Measurements from ENCODE around the gene GJB3.

GJB3 gene

DNA sequence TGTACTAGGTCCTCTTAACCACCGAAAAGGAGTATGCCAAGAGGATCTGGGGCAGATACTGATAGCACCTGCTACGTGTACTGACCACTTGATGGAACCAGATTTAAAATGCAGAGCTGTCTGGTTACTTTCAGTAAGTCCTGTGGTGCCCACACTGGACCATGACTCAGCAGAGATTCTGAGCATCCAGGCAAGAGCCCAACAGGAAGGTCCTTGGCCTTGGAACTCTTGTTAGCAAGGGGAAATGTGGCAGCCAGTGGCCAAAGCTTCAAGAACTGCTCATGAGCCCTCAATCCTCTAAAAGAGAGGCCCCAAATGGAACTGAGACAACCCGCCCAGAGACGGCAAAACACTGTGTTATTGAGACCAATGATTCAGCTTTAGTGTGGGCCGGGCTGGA is 30.4 kb upstream of the GJB3 start:
- no peak overlapping the region for H3K27ac Mint-ChIP-seq
- no peaks in the 10 kb centered on the region for H3K36me3 Mint-ChIP-seq
- no peaks in the 10 kb centered on the region for H3K4me1 Mint-ChIP-seq
- peaks cover 9% of the 10 kb centered on the region for H3K27me3 Mint-ChIP-seq
- DNase-seq = no peak
- CTCF ChIA-PET = interaction anchor here (1.0 to 1.3 kb wide), 2 partner anchors 8 to 11 kb away, joined by 3 to 5 read pairs; no protein-coding TSS in a partner anchor
- H3K9me3 Mint-ChIP-seq = no peaks in the 10 kb centered on the region
- no peak overlapping the region for H3K4me3 Mint-ChIP-seq

DNA sequence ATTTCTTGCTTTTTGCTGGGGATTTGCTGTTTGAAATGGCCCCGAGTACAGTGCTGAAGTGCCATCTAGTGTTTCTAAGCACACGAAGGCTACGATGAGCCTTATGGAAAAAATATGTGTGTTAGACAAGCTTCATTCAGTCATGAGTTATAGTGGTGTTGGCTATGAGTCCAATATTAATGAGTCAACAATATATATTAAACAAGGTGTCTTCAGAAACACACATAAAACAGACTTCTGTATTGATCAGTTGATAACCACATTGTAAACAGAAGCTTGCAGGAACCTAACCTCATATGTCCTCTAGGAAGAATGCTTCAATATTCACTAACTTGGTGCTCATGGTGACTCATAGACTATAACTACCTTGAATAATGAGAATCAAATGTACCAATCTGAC is 27.9 kb upstream of the GJB3 start:
- H3K27ac Mint-ChIP-seq = no peak overlapping the region
- H3K4me3 Mint-ChIP-seq = no peak overlapping the region
- no peaks in the 10 kb centered on the region for H3K36me3 Mint-ChIP-seq
- no peaks in the 10 kb centered on the region for H3K4me1 Mint-ChIP-seq
- no peak for DNase-seq
- peaks cover 16% of the 10 kb centered on the region for H3K27me3 Mint-ChIP-seq
- no peaks in the 10 kb centered on the region for H3K9me3 Mint-ChIP-seq
- CTCF ChIA-PET = interaction anchor here (0.8 kb wide), 1 partner anchor 33 kb away, joined by 3 read pairs; no protein-coding TSS in a partner anchor

DNA sequence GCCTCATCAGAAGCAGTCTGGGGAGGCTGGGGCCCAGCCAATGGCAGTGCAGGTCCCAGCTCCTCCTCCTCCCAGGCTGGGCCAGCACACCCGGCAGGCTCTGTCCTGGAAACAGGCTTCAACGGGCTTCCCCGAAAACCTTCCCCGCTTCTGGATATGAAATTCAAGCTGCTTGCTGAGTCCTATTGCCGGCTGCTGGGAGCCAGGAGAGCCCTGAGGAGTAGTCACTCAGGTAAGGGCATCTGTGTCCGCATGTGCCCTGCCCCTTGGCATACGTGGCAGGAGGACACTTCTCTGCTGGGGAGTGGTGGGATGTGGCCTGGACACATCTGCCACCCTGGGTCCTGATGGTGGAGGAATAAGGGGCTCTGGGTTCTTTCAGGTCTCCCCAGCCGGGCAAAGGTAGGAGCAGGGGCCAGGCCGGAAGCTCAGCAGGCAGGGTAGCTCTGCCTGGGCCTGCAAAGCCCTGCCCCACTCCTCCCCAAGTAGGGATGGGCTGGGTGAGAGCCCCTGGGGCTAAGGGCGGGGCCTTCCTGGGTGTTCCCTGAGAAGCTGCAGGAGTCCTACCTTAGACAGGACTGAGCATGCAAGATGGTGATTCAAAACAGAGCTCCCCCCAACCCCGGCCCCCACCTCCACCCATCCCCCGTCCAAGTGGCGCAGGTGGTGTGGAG is 25.9 kb upstream of the GJB3 start, which contains the start of gene GJB5:
Gene GJB5 (plus strand): TSS at position 84 of the 674 bp plus-strand sequence. CDS start 2,284 bp downstream, outside the sequence.
- no peak for DNase-seq
- Mint-ChIP-seq H3K36me3 (no peaks in the 10 kb centered on the region), H3K27me3 (peaks cover 14% of the 10 kb centered on the region), H3K9me3 (no peaks in the 10 kb centered on the region), H3K4me3 (no peak within 1 kb of the TSS), H3K4me1 (no peaks in the 10 kb centered on the region), H3K27ac (no peak within 1 kb of the TSS)
- CTCF ChIA-PET = no interaction called here

DNA sequence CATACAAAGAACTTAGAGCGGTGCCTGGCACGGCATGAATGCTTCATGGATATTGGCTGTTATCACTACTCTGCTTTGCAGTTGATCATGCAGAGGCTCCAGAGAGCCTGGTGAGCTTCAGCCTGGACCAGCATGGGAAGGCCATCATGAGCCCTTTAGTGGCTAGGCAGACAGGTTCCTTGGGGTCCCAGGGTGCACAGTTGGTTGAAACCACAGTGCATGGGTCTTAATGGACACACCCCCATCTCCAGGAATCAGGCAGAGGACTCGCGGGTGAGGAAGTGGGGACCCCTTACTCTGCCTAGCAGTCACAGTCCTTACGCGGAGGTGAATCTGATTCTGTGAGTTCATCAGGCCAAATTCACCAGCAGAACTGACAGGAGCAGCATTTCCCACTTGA is 25.1 kb upstream of the GJB3 start:
- CTCF ChIA-PET = no interaction called here
- Mint-ChIP-seq H3K9me3 (no peaks in the 10 kb centered on the region), H3K27me3 (peaks cover 12% of the 10 kb centered on the region), H3K36me3 (no peaks in the 10 kb centered on the region), H3K4me1 (no peaks in the 10 kb centered on the region), H3K4me3 (no peak overlapping the region), H3K27ac (no peak overlapping the region)
- no peak for DNase-seq

DNA sequence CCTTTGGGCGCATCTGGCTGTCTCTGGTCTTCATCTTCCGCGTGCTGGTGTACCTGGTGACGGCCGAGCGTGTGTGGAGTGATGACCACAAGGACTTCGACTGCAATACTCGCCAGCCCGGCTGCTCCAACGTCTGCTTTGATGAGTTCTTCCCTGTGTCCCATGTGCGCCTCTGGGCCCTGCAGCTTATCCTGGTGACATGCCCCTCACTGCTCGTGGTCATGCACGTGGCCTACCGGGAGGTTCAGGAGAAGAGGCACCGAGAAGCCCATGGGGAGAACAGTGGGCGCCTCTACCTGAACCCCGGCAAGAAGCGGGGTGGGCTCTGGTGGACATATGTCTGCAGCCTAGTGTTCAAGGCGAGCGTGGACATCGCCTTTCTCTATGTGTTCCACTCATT is 23.6 kb upstream of the GJB3 start:
- CTCF ChIA-PET = no interaction called here

DNA sequence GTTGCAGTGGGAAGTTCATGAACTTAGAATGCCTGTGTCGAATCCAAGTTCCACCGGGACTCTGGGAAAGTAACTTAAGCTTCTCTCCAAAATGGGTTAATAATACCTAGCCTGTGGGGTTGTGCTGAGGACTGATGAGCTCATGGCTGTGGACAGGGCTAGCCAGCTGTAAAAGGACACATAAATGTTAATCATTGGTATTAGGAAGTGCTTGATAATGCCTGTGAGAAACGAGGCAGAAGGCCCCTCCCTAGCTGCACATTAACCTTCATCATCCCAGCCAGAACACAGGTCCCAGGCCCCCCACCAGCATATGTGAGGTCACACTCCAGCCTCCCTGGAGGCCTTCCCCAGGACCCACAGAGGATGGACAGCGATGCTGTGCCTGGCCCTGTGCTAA is 22.3 kb upstream of the GJB3 start:
- H3K9me3 Mint-ChIP-seq = no peaks in the 10 kb centered on the region
- H3K36me3 Mint-ChIP-seq = no peaks in the 10 kb centered on the region
- no peak overlapping the region for H3K27ac Mint-ChIP-seq
- no peaks in the 10 kb centered on the region for H3K4me1 Mint-ChIP-seq
- no peak for DNase-seq
- H3K4me3 Mint-ChIP-seq = no peak overlapping the region
- H3K27me3 Mint-ChIP-seq = peaks cover 12% of the 10 kb centered on the region
- CTCF ChIA-PET = interaction anchor here (1.0 kb wide), 1 partner anchor 15 kb away, joined by 3 read pairs; no protein-coding TSS in a partner anchor

More for the DNA sequence above, 23.6 kb upstream of the GJB3 start:
- no peak for DNase-seq
- H3K4me1 Mint-ChIP-seq = no peaks in the 10 kb centered on the region
- no peak overlapping the region for H3K4me3 Mint-ChIP-seq
- H3K27me3 Mint-ChIP-seq = peaks cover 12% of the 10 kb centered on the region
- H3K36me3 Mint-ChIP-seq = no peaks in the 10 kb centered on the region
- H3K27ac Mint-ChIP-seq = no peak overlapping the region
- H3K9me3 Mint-ChIP-seq = no peaks in the 10 kb centered on the region

DNA sequence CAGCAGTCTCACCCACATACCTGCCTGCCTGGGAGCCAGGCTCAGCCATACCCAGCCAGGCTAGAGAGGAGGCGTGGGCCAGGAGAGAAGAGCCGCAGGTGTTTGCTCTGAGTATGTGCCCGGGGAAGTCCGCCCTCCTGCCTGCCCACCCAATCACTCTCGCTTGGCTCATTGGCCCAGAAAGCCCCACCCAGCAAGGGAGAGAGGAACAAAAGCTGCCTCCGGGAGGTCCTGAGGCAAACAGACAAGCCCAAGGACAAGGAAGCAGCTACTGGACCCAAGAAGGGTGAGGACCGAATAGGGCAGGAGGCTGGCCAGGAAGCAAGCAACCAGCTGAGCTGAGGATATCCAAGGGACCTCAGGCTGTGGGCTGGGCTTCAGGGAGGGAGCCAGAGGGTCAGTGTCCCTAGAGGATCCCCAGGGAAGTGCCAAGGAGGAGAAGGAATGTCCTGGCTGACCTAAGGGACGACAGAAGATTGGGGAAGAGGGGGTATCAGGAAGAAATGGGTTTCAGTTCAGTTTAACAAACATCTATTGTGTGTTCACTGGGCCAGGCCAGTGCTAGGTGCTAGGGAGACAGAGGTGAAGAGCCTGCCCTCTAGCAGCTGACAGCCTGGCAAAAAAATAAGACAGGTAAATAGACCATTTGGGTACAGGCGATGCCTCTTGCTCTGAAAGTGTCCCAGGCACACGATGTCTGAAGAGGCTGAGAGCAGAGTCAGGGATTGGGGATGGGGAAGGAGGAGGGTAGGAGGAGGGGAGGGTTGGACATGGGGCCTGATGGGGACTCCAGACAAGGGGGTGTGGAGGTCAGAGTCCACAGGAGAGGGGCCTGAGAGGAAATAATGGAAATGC is 21.3 kb upstream of the GJB3 start, which contains the start of gene GJB4:
Gene GJB4 (plus strand): TSS at position 238 of the 855 bp plus-strand sequence. CDS start 1,515 bp downstream, outside the sequence.
- H3K36me3 Mint-ChIP-seq = no peaks in the 10 kb centered on the region
- H3K4me3 Mint-ChIP-seq = no peak within 1 kb of the TSS
- no peak for DNase-seq
- no peaks in the 10 kb centered on the region for H3K9me3 Mint-ChIP-seq
- peak within 1 kb of the TSS; percentile 33 for H3K27ac Mint-ChIP-seq
- no peaks in the 10 kb centered on the region for H3K4me1 Mint-ChIP-seq
- peaks cover 12% of the 10 kb centered on the region for H3K27me3 Mint-ChIP-seq
- CTCF ChIA-PET = no interaction called here

DNA sequence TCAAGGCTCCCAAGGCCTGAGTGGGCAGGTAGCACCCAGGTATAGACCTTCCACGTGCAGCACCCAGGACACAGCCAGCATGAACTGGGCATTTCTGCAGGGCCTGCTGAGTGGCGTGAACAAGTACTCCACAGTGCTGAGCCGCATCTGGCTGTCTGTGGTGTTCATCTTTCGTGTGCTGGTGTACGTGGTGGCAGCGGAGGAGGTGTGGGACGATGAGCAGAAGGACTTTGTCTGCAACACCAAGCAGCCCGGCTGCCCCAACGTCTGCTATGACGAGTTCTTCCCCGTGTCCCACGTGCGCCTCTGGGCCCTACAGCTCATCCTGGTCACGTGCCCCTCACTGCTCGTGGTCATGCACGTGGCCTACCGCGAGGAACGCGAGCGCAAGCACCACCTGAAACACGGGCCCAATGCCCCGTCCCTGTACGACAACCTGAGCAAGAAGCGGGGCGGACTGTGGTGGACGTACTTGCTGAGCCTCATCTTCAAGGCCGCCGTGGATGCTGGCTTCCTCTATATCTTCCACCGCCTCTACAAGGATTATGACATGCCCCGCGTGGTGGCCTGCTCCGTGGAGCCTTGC is 19.7 kb upstream of the GJB3 start:
- no peak overlapping the region for H3K27ac Mint-ChIP-seq
- H3K27me3 Mint-ChIP-seq = peaks cover 12% of the 10 kb centered on the region
- CTCF ChIA-PET = no interaction called here
- DNase-seq = no peak
- no peaks in the 10 kb centered on the region for H3K36me3 Mint-ChIP-seq
- H3K4me1 Mint-ChIP-seq = no peaks in the 10 kb centered on the region
- no peak overlapping the region for H3K4me3 Mint-ChIP-seq
- no peaks in the 10 kb centered on the region for H3K9me3 Mint-ChIP-seq

DNA sequence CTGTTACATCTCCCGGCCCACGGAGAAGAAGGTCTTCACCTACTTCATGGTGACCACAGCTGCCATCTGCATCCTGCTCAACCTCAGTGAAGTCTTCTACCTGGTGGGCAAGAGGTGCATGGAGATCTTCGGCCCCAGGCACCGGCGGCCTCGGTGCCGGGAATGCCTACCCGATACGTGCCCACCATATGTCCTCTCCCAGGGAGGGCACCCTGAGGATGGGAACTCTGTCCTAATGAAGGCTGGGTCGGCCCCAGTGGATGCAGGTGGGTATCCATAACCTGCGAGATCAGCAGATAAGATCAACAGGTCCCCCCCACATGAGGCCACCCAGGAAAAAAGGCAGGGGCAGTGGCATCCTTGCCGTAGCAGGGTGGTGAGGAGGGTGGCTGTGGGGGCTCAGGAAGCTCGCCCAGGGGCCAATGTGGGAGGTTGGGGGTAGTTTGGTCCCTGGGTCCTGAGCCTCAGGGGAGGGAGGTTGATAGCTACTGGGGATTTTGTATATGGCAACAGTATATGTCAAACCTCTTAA is 19.2 kb upstream of the GJB3 start:
- Mint-ChIP-seq H3K36me3 (no peaks in the 10 kb centered on the region), H3K4me3 (no peak overlapping the region), H3K9me3 (no peaks in the 10 kb centered on the region), H3K27ac (no peak overlapping the region), H3K4me1 (no peaks in the 10 kb centered on the region), H3K27me3 (peaks cover 12% of the 10 kb centered on the region)
- DNase-seq = no peak
- CTCF ChIA-PET = no interaction called here

DNA sequence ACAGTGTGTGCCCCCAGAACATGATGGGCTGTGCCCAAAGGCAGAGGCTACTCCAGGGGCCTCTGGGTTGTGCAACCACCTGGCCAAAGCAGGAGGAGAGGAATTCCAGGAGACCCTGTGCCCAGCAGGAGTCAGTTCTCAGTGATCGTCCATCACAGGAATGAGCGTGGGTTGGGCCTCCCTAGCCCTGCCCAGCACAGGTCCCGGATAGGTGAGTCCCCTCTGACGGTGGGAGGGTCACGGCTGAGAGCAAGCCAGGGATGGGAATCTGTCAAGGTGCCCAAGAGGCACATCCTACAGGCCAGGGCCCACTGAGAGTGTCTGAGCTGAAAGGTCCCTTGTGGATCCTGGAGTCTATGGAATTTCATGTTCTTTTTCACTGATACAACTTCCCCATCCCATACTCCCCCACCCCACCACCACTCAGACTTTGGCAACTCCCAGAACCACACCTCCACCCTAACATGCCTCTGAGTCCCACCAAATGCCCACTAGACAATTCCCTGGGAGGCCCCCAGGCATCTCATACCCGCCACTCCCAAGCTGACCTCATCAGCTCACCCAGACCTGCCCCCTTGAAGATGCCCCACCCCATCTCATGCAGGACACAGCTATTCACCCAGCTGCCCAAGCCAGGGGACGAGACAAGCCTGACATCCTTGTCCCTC is 18.4 kb upstream of the GJB3 start:
- CTCF ChIA-PET = no interaction called here
- no peaks in the 10 kb centered on the region for H3K4me1 Mint-ChIP-seq
- H3K27ac Mint-ChIP-seq = no peak overlapping the region
- H3K36me3 Mint-ChIP-seq = no peaks in the 10 kb centered on the region
- DNase-seq = no peak
- H3K9me3 Mint-ChIP-seq = no peaks in the 10 kb centered on the region
- no peak overlapping the region for H3K4me3 Mint-ChIP-seq
- H3K27me3 Mint-ChIP-seq = peaks cover 10% of the 10 kb centered on the region

DNA sequence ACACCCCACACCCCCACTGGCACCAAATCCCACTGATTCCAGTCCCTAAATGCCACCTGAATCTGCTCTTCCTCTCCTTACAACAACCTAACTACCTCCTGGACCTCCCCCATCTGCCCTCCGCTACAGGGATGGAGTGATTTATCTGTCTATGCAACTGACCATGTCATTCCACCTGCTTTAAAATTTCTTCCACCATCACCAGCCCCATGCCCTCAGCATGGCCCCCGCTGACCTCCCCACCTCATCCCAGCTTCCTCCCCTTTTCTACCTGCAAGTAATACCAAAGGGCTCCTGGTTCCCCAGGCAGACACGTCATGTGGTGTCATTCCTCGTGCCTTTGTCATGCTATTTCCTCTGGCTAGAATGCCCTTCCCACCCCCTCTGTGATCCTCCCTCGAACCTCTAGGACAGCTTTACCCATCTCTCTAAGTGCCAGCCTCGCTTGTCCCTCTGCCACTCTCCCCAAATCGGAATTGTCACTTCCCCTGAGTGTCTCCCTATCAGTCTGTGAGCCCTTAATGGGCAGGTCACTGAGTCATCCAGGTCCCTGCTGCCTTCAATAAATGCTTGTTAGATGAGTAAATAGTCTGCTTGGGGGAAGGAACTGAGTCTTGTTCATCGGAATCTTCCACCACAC is 17.8 kb upstream of the GJB3 start:
- CTCF ChIA-PET = no interaction called here
- Mint-ChIP-seq H3K36me3 (no peaks in the 10 kb centered on the region), H3K4me3 (no peak overlapping the region), H3K9me3 (no peaks in the 10 kb centered on the region), H3K27ac (no peak overlapping the region), H3K4me1 (no peaks in the 10 kb centered on the region), H3K27me3 (peaks cover 5% of the 10 kb centered on the region)
- DNase-seq = no peak

DNA sequence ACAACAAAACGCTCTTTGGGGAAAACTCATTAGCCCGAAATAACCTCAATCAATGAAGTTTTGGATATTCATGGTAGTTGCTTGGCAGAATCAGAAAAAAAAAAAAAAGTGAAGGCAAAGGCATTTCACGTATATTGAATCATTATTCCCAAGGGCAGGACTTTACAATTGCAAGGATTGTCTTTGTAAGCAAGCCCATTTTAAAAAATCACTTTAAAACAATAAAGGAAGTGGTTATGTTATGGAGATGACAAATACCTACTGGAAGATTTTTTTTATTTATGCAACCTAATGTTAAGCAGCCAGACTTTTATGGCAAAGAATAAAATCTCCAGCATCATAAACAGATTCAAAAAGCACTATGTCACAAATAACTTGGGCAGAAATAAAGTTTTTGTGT is 12.2 kb upstream of the GJB3 start:
- DNase-seq = no peak
- Mint-ChIP-seq H3K4me3 (no peak overlapping the region), H3K27ac (no peak overlapping the region), H3K4me1 (no peaks in the 10 kb centered on the region), H3K27me3 (no peaks in the 10 kb centered on the region), H3K9me3 (no peaks in the 10 kb centered on the region), H3K36me3 (no peaks in the 10 kb centered on the region)
- CTCF ChIA-PET = no interaction called here

DNA sequence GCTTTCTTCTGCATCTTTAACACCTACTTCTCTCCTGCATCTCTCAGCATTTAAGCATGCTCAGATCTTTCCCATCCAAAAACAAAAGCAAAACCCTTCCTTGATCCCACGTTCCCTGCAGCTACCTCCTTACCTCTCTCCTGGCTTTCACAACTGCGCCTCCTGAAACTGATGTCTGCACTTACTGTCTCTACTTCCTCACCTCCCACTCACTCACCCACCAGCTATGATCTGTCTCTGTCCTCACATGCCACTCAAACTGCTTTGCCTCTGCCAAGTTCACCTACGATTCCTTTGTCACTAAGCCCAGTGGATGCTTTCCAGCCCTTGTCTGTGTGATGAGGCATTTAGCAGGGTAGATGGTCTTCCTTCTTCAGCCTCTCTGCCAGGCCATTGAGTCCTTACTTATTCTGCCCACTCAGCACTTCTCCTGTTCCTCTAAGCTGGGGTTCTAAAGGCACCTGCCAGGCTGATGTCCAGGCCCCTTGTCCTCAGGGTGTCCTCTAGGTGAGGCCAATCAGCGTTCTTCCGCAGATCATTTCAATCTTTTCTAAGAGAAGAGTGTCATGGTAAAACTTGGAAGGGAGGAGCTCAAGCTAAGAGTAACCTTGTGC is 10.0 kb upstream of the GJB3 start:
- CTCF ChIA-PET = no interaction called here
- Mint-ChIP-seq H3K36me3 (no peaks in the 10 kb centered on the region), H3K4me1 (no peaks in the 10 kb centered on the region), H3K4me3 (no peak overlapping the region), H3K9me3 (no peaks in the 10 kb centered on the region), H3K27ac (no peak overlapping the region), H3K27me3 (no peaks in the 10 kb centered on the region)
- DNase-seq = no peak

All from activated naive CD4-positive, alpha-beta T cell treated with anti-CD3 and anti-CD28 coated beads, Interleukin-2, amount 10 ng/mL, durations not matched to agents 7 days and 5 days (primary cell).